HG02938 (cell line): ENCODE measurements around the gene CCNQ.
A peak's percentile ranks its signal among the peaks of the same experiment; 100 is the strongest.

Experiments
- ATAC-seq: cut with Tn5 transposase; IDR thresholded peaks from one replicate; pipeline ENCODE4 v1.9.1; 2021; ENCODE audit warnings: mild to moderate bottlenecking, moderate library complexity; ENCODE audit not compliant: unreplicated experiment

CCNQ gene

DNA sequence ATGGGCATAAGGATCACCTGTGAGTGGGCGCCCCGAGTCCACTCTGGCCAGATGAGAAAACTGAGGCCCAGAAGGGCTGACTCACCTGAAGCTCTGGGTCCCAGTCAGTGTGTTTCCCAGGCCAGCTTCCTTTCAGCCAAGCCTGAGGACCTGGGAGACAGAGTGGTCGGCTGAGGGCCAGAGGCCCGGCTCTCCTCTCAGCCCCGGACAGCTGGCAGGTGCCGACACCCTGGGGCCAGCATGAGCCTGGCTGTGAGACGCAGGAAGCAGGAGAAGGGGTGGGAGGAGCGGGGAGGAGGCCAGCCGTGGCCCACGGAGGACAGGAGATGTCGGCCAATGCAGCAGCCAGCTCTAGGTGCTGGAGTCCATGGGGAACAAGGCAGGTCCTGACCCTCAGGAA lies 52.6 kb downstream of the CCNQ start:
- ATAC-seq = no peak

DNA sequence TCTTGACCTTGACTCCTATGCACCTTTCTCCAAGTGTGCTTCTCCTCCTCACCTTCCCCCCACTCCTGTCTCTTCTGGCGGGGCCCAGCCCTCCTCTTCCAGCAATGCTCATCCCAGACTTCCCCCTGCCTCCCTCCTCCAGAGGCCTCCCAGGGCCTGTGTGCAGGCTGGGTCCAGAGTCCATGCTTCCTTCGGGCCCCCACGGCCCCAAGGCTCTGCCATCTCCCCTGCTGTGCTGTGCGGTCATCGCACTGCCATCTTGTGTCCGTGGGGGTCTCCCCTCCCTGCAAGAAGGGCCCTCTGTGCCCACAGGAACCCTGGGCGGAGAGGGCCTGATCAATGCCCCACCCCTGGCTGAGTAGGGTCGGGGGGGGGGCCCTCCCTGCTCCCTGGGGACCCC lies 54.2 kb downstream of the CCNQ start:
- no peak for ATAC-seq

DNA sequence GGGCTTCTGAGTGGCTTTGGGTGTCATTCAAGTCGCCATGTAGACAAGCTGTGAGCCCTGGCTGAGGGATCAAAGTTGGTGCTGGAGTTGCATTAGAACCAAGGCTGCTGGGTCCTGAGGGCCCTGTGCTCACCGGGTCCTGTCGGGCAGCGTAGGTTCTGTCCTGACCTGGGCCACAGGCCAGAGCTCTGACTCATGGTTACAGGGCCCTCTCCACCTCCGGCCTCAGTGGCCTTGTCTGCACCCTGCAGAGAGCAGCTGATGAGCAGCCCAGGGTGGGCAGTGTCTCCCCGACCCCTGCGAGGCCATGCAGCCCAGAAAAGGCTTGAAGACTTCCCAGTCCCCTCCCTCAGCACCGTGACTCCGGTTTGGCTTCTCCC lies 59.0 kb downstream of the CCNQ start:
- ATAC-seq = no peak

DNA sequence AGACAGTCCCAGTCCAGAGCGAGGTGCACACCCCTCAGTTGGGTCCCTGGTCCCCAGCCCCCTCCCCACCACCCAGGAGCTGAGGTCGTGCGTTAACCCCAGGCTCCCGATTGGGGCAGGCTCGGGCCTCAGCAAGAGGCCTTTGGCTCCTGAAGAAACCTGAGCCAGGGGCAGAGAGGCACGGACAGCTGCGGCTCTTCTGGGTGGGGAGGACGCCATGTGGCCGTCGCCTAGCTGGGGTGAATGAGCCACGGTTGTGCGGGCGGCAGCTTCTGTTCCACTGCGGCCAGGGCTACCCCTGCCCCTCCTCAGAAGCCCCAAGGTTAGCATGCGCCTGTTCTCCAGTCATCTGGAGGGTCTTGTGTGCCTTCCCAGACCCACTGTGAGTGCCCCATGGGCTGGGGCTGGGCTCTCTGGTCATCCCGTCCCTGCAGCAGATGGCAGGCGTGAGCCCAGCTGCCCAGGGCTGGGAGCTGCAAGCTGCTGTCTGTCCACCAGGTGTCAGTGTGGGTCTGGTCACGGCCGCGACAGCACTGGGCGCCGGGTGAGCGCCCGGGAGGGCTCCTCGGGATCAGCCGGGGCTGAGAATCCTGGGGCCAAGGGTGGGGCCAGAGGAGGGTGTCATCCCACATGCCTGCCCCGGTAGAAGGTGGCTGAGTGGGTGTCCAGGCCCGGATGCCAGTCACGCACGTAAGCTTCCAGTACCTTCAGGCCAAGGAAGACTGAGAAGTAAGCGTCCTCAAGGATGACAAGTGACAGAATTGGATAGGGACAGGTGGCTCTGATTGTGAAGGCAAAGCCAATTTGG lies 59.6 kb downstream of the CCNQ start:
- ATAC-seq = peak; percentile 68

DNA sequence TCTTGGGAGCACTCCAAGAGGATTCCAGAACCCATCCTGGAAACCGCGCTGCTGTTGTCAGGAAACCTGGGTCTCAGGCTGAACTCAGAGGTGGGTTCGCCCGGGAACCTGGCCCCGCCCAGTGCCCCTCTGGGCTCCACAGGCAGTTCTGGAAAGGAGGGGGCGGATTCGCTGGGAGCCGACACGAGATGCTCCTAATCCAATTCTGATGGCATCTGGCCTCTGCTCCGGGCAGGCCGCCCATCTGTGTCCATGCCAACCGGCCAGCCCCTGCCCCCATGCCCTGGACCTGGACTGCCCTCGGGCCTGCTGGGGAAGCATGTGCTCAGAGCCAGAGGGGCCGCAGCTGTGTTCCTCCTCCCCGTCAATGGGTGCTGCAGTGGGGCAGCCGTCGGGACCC lies 60.5 kb downstream of the CCNQ start:
- ATAC-seq = no peak
